GM12878 (cell line): ENCODE results near the gene NPW.
A peak's percentile ranks its signal among the peaks of the same experiment; 100 is the strongest.

Experiments
- POLR2AphosphoS5 ChIP-seq: IDR thresholded peaks from 2 replicates; pipeline ENCODE4 v1.6.1; 2011; ENCODE audit warnings: mild to moderate bottlenecking, low read length, inconsistent platforms
- TAF1 ChIP-seq: IDR thresholded peaks from 2 replicates; pipeline ENCODE4 v1.6.1; 2011; ENCODE audit warnings: mild to moderate bottlenecking, low read depth, low read length, borderline replicate concordance

DNA sequence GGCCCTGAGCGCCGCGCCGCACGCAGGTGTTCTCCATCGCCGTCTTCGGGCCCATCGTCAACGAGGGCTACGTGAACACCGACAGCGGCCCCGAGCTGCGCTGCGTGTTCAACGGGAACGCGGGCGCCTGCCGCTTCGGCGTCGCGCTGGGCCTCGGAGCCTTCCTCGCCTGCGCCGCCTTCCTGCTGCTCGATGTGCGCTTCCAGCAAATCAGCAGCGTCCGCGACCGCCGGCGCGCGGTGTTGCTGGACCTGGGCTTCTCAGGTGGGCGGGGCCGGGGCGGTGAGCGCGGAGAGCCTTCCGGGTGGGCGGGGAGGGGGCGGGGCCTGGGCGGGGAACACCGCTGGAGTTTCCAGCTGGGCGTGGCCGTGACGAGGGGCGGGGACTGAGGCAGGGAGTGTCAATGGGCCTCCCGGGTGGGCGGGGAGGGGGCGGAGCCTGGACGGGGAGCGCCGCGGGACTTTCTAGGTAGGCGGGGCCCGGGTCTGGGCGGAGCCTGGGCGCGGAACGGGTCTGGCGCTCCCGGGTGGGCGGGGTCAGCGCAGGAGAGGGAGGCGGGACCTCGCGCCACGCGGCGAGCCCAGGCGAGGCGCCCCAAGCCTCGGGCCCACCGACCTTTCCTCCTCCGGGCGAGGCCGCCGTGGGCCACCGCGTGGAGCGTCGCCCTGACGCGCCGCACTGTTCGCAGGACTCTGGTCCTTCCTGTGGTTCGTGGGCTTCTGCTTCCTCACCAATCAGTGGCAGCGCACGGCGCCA lies 27.5 kb upstream of the NPW start:
- no peak for TF ChIP-seq TAF1
- peak; percentile 18; the same call in 1 of the 2 replicates for TF ChIP-seq POLR2AphosphoS5
